Skeletal muscle tissue (tissue), 4 donors: ENCODE results near the gene CNBD2. TPM values are rescaled to one million over a fixed set of nuclear protein-coding genes. Genes with fewer than 3 reads are reported as not detected.

Experiments
- H3K27ac ChIP-seq: one replicate; pipeline ENCODE4 v1.7.0; 2013; ENCODE audit warnings: mild to moderate bottlenecking, low read depth, low read length, inconsistent platforms
- H3K27me3 ChIP-seq, 3 donors: one replicate each; pipeline ENCODE4 v1.7.0; 2013; ENCODE audit warnings: low read length in 3 of 3; ENCODE audit not compliant: control insufficient read depth in 3 of 3, insufficient read depth in 3 of 3
- H3K36me3 ChIP-seq, 3 donors: one replicate each; pipeline ENCODE4 v1.7.0; 2013; ENCODE audit warnings: low read length in 3 of 3; ENCODE audit not compliant: control insufficient read depth in 3 of 3, insufficient read depth in 3 of 3
- H3K4me1 ChIP-seq, 3 donors: one replicate each; pipeline ENCODE4 v1.7.0; 2013; ENCODE audit warnings: low read length in 3 of 3, mild to moderate bottlenecking in 3 of 3; ENCODE audit not compliant: control insufficient read depth in 3 of 3, insufficient read depth in 3 of 3
- H3K4me3 ChIP-seq, 3 donors: one replicate each; pipeline ENCODE4 v1.7.0; 2013; ENCODE audit warnings: low read length in 3 of 3
- H3K9ac ChIP-seq, 3 donors: one replicate each; pipeline ENCODE4 v1.7.0; 2013; ENCODE audit warnings: low read length in 3 of 3, mild to moderate bottlenecking in 3 of 3, moderate library complexity in 2 of 3, low read depth in 1 of 3
- H3K9me3 ChIP-seq, 3 donors: one replicate each; pipeline ENCODE4 v1.7.0; 2013; ENCODE audit warnings: low read length in 3 of 3; ENCODE audit not compliant: control insufficient read depth in 3 of 3
- total RNA-seq: library from RNA; depleted of rRNA; stranded (reverse); fragments of >200 nt; gene quantifications from one replicate; pipeline ENCODE4 v1.2.3, GENCODE V29; 2014
- donor health status: Osteomylitis.

CNBD2 gene
- total RNA-seq: 5.2 TPM

DNA sequence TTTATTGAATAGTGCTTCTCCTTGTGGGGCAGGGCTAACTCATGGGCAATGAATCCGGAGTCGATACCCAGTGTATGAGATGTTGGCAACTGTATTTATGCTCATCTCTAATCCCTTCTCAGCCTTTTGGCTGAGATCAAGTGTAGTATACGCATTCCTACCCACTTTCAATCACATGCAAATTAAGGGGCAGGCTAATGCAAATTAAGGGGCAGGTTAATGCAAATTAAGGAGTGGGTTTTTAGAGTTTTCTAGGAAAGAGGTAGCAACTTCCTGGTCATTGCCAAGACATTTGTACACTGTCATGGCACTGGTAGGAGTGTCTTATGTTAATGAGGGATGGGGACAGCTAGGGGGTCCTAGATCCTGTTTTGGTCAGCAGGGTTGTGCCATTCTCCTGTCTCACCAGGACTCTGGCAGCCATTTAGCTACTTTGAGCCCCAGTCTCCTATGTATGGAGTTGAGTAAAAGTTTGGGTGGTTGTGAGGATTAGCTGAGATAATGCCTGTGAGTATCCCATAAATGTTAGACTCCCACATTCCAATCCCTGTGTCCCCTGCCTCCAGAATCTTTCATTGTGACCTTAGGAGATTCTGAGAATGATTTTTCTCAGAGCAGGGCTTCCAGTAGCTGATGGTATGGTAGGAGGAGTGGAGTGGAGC, at the start of gene CNBD2:
Gene CNBD2, plus strand, starts transcription at position 612 of the 662 bp plus-strand sequence. CDS start 173 bp downstream, outside the sequence.
- Histone ChIP-seq H3K36me3 (no peaks in the 10 kb centered on the region), H3K4me3 (no peak within 1 kb of the TSS), H3K4me1 (no peaks in the 10 kb centered on the region), H3K27ac (no peak within 1 kb of the TSS), H3K9ac (no peak within 1 kb of the TSS), H3K27me3 (no peaks in the 10 kb centered on the region), H3K9me3 (no peaks in the 10 kb centered on the region)

DNA sequence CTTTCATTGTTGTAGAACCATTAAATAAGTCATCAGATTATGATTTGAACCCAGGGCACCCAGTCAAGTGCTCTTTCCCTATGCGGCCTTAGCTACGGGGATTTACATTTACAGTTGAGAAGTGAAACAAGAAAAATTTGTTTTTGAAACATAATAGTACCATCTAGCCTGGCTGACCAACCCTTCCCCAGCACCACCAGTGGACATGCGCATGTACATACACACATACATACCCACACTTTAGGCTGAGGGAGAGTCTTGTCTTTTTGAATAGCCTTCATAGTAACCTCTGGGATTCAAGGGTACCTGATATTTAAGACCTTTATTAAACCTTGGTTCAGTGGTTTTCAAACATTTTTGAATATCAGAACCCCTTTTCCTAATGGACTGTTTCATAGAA, 47.9 kb upstream of the CNBD2 start:
- H3K9ac ChIP-seq: no peak overlapping the region
- H3K4me3 ChIP-seq: no peak overlapping the region
- H3K36me3 ChIP-seq: peaks cover 19 to 28% (median 21%) of the 10 kb centered on the region in 3 donors
- H3K27ac ChIP-seq: no peak overlapping the region
- no peaks in the 10 kb centered on the region for H3K27me3 ChIP-seq
- H3K4me1 ChIP-seq: no peaks in the 10 kb centered on the region
- no peaks in the 10 kb centered on the region for H3K9me3 ChIP-seq

DNA sequence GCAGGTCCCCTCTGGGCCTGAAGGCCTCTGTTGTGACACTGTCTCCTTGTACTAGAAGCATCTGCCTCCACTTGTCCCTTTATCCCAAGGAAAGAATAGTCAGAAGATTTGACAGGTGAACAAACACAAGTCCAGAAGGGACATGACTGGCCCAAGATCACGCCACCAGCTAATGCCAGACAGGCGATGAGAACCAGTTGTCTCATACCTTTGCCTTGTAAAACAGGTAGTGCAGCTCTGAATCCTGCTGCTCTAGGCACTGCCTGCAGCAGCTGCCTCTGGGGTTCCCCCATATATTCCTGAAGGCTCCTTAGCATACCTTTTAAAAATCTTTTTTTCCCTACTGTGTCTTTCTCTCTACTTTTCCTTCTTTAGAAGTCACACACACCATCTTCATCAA, 39.1 kb upstream of the CNBD2 start:
- Histone ChIP-seq H3K4me3 (no peak overlapping the region), H3K36me3 (peaks cover 15 to 34% (median 33%) of the 10 kb centered on the region in 3 donors), H3K4me1 (no peaks in the 10 kb centered on the region), H3K9ac (no peak overlapping the region), H3K27me3 (no peaks in the 10 kb centered on the region), H3K27ac (no peak overlapping the region), H3K9me3 (no peaks in the 10 kb centered on the region)

- Histone ChIP-seq H3K36me3 (peaks cover 14 to 35% (median 25%) of the 10 kb centered on the region in 3 donors), H3K4me1 (no peaks in the 10 kb centered on the region), H3K4me3 (no peak overlapping the region), H3K9ac (peak overlapping the region in 1 of 3 donors; percentile 29), H3K9me3 (no peaks in the 10 kb centered on the region), H3K27ac (no peak overlapping the region), H3K27me3 (no peaks in the 10 kb centered on the region)
Measured at GRCh38 chr20:35934050-35934449, 34.3 kb upstream of the CNBD2 start.

- Histone ChIP-seq H3K9ac (no peak overlapping the region), H3K9me3 (no peaks in the 10 kb centered on the region), H3K36me3 (peaks cover 28 to 52% (median 28%) of the 10 kb centered on the region in 3 donors), H3K27ac (no peak overlapping the region), H3K27me3 (no peaks in the 10 kb centered on the region), H3K4me3 (no peak overlapping the region), H3K4me1 (no peaks in the 10 kb centered on the region)
Measured at GRCh38 chr20:35939264-35939663, 29.1 kb upstream of the CNBD2 start.

GRCh38 chr20:35941620-35942019, 26.8 kb upstream of the CNBD2 start:
- peaks cover 32 to 54% (median 36%) of the 10 kb centered on the region in 3 donors for H3K36me3 ChIP-seq

DNA sequence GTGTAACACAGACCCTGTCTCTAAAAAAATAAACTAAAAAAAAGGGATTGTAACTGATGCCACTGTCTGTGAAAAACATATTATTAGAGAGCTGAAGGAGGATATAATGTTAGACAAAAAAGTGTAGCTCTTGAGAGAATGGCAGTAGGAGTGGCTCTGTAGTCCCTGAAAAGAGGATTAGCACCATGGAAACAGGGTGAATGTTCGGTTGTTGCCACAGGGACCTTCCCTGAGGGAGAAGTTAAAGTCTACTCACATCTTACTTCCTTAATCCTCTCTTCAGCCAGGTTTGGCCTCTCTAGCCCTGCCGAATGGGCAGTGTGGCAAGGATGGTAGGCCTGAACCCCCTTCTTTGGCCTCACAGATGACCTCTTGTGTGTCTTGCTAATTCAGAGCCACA, 26.1 kb upstream of the CNBD2 start:
- Histone ChIP-seq H3K9me3 (no peaks in the 10 kb centered on the region), H3K27me3 (no peaks in the 10 kb centered on the region), H3K4me3 (no peak overlapping the region), H3K9ac (no peak overlapping the region), H3K27ac (no peak overlapping the region), H3K4me1 (peaks cover 0 to under 1% (median 0%) of the 10 kb centered on the region in 3 donors), H3K36me3 (peaks cover 34 to 52% (median 39%) of the 10 kb centered on the region in 3 donors)

More at GRCh38 chr20:35941620-35942019, 26.8 kb upstream of the CNBD2 start:
- Histone ChIP-seq H3K27me3 (no peaks in the 10 kb centered on the region), H3K9me3 (no peaks in the 10 kb centered on the region), H3K27ac (no peak overlapping the region), H3K9ac (no peak overlapping the region), H3K4me3 (no peak overlapping the region), H3K4me1 (no peaks in the 10 kb centered on the region)

DNA sequence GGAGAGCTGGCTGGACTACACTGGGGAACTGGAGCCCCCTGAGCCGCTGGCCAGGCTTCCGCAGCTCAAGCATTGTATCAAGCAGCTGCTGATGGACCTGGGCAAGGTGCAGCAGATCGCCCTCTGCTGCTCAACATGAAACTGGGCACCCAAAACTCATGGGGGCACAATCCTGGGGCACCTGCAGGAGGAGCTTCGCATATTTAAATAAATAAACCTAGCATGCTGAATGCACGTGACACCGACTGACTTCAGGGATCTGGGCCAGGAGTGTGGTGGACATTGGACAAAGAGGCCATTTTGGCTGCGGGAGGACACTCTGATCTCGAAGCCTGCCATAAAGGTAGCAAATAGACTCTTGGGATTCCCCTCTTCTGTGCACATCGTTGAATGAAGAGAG, 20.9 kb upstream of the CNBD2 start:
- peaks cover 12 to 22% (median 20%) of the 10 kb centered on the region in 3 donors for H3K36me3 ChIP-seq
- no peak overlapping the region for H3K27ac ChIP-seq
- H3K4me3 ChIP-seq: no peak overlapping the region
- H3K9ac ChIP-seq: no peak overlapping the region
- no peaks in the 10 kb centered on the region for H3K9me3 ChIP-seq
- H3K27me3 ChIP-seq: no peaks in the 10 kb centered on the region
- H3K4me1 ChIP-seq: peaks cover 3 to 12% (median 9%) of the 10 kb centered on the region in 3 donors

DNA sequence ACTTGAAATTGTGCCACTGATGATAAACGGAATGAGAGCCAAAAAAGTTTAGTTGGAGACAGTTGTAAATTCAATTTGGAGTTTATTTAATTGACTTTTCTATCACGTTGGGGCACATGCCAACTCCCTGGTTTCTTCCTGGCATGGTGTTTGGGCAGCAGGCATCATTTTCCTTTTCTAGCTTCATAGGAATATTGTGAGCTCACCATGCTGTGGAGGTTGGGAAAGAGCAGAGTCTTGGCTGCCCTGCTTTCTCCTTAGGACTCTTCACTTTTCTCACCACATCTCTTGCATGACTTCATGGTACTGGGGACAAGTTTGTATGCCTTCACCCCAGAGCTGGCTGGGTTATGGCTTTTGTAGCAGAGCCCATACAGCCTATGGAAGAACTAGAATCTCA, 20.5 kb upstream of the CNBD2 start:
- Histone ChIP-seq H3K36me3 (peaks cover 12 to 22% (median 19%) of the 10 kb centered on the region in 3 donors), H3K27me3 (no peaks in the 10 kb centered on the region), H3K4me3 (no peak overlapping the region), H3K27ac (no peak overlapping the region), H3K9ac (no peak overlapping the region), H3K9me3 (no peaks in the 10 kb centered on the region), H3K4me1 (peaks cover 7 to 16% (median 14%) of the 10 kb centered on the region in 3 donors)

GRCh38 chr20:35950093-35950492, 18.3 kb upstream of the CNBD2 start:
- H3K9me3 ChIP-seq: no peaks in the 10 kb centered on the region
- H3K4me1 ChIP-seq: peaks cover 16 to 25% (median 20%) of the 10 kb centered on the region in 3 donors
- no peak overlapping the region for H3K9ac ChIP-seq
- no peak overlapping the region for H3K4me3 ChIP-seq
- no peaks in the 10 kb centered on the region for H3K27me3 ChIP-seq
- peaks cover 7 to 18% (median 15%) of the 10 kb centered on the region in 3 donors for H3K36me3 ChIP-seq
- no peak overlapping the region for H3K27ac ChIP-seq
